Hepatocyte (in vitro differentiated cells): ENCODE measurements around the gene TMC1.

Experiments used
- EZH2 ChIP-seq: fragments of 200-600 bp; sonication (generic); IDR thresholded peaks from 2 replicates; pipeline ENCODE4 v1.6.1; 2016; ENCODE audit warnings: antibody characterized with exemption, mild to moderate bottlenecking, borderline replicate concordance
- EZH2phosphoT487 ChIP-seq: fragments of 200-600 bp; sonication (generic); IDR thresholded peaks from one replicate; pipeline ENCODE4 v1.6.1; 2018; ENCODE audit warnings: antibody characterized with exemption, mild to moderate bottlenecking, low read depth, moderate library complexity; ENCODE audit not compliant: unreplicated experiment, severe bottlenecking
- TF ChIP-seq, protein P1 (sequence below): fragments of 200-600 bp; sonication (generic); IDR thresholded peaks from 2 replicates; pipeline ENCODE4 v1.5.1; 2016; ENCODE audit warnings: antibody characterized with exemption, mild to moderate bottlenecking; ENCODE audit not compliant: poor library complexity

- TF ChIP-seq, protein P1, sequence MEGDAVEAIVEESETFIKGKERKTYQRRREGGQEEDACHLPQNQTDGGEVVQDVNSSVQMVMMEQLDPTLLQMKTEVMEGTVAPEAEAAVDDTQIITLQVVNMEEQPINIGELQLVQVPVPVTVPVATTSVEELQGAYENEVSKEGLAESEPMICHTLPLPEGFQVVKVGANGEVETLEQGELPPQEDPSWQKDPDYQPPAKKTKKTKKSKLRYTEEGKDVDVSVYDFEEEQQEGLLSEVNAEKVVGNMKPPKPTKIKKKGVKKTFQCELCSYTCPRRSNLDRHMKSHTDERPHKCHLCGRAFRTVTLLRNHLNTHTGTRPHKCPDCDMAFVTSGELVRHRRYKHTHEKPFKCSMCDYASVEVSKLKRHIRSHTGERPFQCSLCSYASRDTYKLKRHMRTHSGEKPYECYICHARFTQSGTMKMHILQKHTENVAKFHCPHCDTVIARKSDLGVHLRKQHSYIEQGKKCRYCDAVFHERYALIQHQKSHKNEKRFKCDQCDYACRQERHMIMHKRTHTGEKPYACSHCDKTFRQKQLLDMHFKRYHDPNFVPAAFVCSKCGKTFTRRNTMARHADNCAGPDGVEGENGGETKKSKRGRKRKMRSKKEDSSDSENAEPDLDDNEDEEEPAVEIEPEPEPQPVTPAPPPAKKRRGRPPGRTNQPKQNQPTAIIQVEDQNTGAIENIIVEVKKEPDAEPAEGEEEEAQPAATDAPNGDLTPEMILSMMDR = no peak
- no peak for TF ChIP-seq EZH2phosphoT487
- no peak for TF ChIP-seq EZH2
Measured at GRCh38 chr9:72649127-72649442, 127.7 kb downstream of the TMC1 start.
